Measurements from ENCODE around the gene TMEM123.

TMEM123 gene

GRCh38 chr11:102486584-102486983 lies 34.0 kb upstream of the TMEM123 start:
- DNase-seq (ENCODE audit: low read depth): no peak
- H3K4me3 ChIP-seq (ENCODE audit: control insufficient read depth, low read depth, low read length): no peak overlapping the region
- no peak for TF ChIP-seq CTCF (IDR thresholded peaks at IDR 0.05; ENCODE audit: control insufficient read depth, insufficient read depth, low read depth, low read length, missing control alignments)

GRCh38 chr11:102485095-102485722 lies 32.6 kb upstream of the TMEM123 start:
- no peak overlapping the region for H3K4me3 ChIP-seq (ENCODE audit: control insufficient read depth, low read depth, low read length)
- no peak for TF ChIP-seq CTCF (IDR thresholded peaks at IDR 0.05; ENCODE audit: control insufficient read depth, insufficient read depth, low read depth, low read length, missing control alignments)
- peak; percentile 10 for DNase-seq (ENCODE audit: low read depth)

- DNase-seq (ENCODE audit: low read depth): no peak
- TF ChIP-seq CTCF (IDR thresholded peaks at IDR 0.05; ENCODE audit: control insufficient read depth, insufficient read depth, low read depth, low read length, missing control alignments): no peak
- H3K4me3 ChIP-seq (ENCODE audit: control insufficient read depth, low read depth, low read length): no peak overlapping the region
These were observed 29.9 kb upstream of the TMEM123 start for GRCh38 chr11:102482433-102482832.

GRCh38 chr11:102479733-102480132 lies 27.2 kb upstream of the TMEM123 start:
- no peak for TF ChIP-seq CTCF (IDR thresholded peaks at IDR 0.05; ENCODE audit: control insufficient read depth, insufficient read depth, low read depth, low read length, missing control alignments)
- H3K4me3 ChIP-seq (ENCODE audit: control insufficient read depth, low read depth, low read length): no peak overlapping the region
- no peak for DNase-seq (ENCODE audit: low read depth)

GRCh38 chr11:102478673-102479299 lies 26.2 kb upstream of the TMEM123 start:
- H3K4me3 ChIP-seq (ENCODE audit: control insufficient read depth, low read depth, low read length): no peak overlapping the region
- no peak for TF ChIP-seq CTCF (IDR thresholded peaks at IDR 0.05; ENCODE audit: control insufficient read depth, insufficient read depth, low read depth, low read length, missing control alignments)
- DNase-seq (ENCODE audit: low read depth): no peak

GRCh38 chr11:102476812-102477211 lies 24.2 kb upstream of the TMEM123 start:
- no peak overlapping the region for H3K4me3 ChIP-seq (ENCODE audit: control insufficient read depth, low read depth, low read length)
- DNase-seq (ENCODE audit: low read depth): no peak
- no peak for TF ChIP-seq CTCF (IDR thresholded peaks at IDR 0.05; ENCODE audit: control insufficient read depth, insufficient read depth, low read depth, low read length, missing control alignments)

Measured in AG09309 (cell line).